IPS DF 6.9 (cell line): Measurements from ENCODE around the gene SRRM4.

Source experiments
- DNase-seq: peaks from one replicate; pipeline ENCODE4 v3.0.0-alpha.2; 2013; ENCODE audit warnings: low read depth, low spot score
- H3K27ac ChIP-seq: one replicate; pipeline ENCODE4 v1.5.1; 2013; ENCODE audit warnings: low read length, control low read depth
- H3K27me3 ChIP-seq: 2 replicates; pipeline ENCODE4 v1.6.1; 2013; ENCODE audit warnings: mild to moderate bottlenecking, low read length; ENCODE audit not compliant: control insufficient read depth, insufficient read depth
- H3K36me3 ChIP-seq: 2 replicates; pipeline ENCODE4 v1.6.1; 2013; ENCODE audit warnings: low read length; ENCODE audit not compliant: control insufficient read depth, insufficient read depth
- H3K4me1 ChIP-seq: 2 replicates; pipeline ENCODE4 v1.6.1; 2013; ENCODE audit warnings: low read length; ENCODE audit not compliant: control insufficient read depth, insufficient read depth
- H3K4me3 ChIP-seq: 2 replicates; pipeline ENCODE4 v1.5.1; 2013; ENCODE audit warnings: mild to moderate bottlenecking, low read length
- H3K9me3 ChIP-seq: 2 replicates; pipeline ENCODE4 v1.6.1; 2013; ENCODE audit warnings: low read length, inconsistent platforms; ENCODE audit not compliant: control insufficient read depth, insufficient read depth
- WGBS: extraction: QIAGEN DNeasy Blood & Tissue Kit; methylation state at CpG from one replicate; pipeline ENCODE4 v1.1.7; 2013; ENCODE audit warnings: mixed read lengths, missing lambda C conversion rate; ENCODE audit not compliant: insufficient read length, insufficient coverage; 5-methylcytosine and 5-hydroxymethylcytosine counted together

The SRRM4 gene

DNA sequence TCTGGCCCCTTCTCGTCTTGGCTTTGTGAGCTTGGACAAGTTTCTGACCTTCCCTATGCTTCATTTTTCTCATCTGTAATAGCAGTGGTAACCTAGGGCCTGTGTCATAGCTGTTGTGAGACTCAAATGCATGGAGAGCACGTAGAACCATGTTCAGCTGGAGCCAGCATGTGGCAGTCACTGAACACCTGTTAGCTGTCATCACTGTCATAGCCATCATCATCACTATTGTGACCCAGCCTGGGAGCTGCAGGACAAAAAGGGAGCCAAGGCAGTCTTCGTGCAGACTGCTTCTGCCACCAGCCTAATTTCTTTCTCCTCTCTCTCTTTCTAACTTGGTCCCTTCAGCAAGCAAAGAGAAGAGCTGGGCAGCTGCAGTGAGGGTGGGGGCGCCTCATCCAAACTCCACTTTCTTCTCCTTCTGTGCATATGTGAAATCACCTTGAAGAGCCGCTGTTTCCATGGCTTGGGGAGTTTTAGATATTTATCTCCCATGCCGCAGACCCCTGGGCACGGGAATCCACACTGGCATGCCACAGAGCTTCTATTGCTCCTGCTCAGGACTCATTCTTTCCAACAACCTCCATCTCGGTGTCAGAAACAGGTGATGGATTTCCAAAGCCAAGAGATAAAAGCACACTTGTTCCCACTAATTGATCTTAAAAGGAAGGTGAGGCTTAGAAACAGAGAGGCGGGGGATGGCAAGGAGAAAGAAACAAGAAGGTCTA is 87.0 kb downstream of the SRRM4 start:
- H3K27me3 ChIP-seq = no peaks in the 10 kb centered on the region
- no peak overlapping the region for H3K4me3 ChIP-seq
- H3K9me3 ChIP-seq = no peaks in the 10 kb centered on the region
- no peaks in the 10 kb centered on the region for H3K36me3 ChIP-seq
- DNase-seq = no peak
- WGBS = no CpG with 5 or more reads among the region's 9 CpGs
- H3K27ac ChIP-seq = no peak overlapping the region
- H3K4me1 ChIP-seq = no peaks in the 10 kb centered on the region

DNA sequence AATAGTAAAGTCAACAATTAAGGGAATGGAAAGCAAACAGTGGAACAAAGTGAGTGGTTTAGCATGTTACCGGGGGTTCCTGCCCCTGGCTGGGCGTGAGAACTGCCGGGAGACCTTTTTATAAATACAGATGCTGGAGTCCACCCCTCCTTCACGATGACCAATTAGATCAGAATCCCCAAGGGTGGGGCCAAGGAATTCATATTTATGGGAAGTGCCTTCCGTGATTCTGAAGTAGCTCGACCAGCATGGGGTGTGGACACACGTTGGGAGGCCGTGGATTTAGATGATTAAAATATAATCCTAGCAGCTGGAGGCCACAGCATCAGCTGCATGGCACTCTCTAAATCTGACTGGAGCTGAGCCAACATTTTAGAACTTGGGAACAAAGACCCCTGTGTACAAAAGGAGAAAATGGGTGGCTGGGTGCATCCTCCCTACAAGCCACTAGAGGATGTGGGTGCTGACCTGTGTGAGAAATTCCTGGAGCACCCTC is 87.9 kb downstream of the SRRM4 start:
- H3K27ac ChIP-seq = no peak overlapping the region
- no peak overlapping the region for H3K4me3 ChIP-seq
- H3K36me3 ChIP-seq = no peaks in the 10 kb centered on the region
- no CpG with 5 or more reads among the region's 8 CpGs for WGBS
- no peaks in the 10 kb centered on the region for H3K27me3 ChIP-seq
- H3K9me3 ChIP-seq = no peaks in the 10 kb centered on the region
- no peaks in the 10 kb centered on the region for H3K4me1 ChIP-seq
- no peak for DNase-seq

GRCh38 chr12:119071176-119071575 is 89.8 kb downstream of the SRRM4 start:
- no peak overlapping the region for H3K27ac ChIP-seq

DNA sequence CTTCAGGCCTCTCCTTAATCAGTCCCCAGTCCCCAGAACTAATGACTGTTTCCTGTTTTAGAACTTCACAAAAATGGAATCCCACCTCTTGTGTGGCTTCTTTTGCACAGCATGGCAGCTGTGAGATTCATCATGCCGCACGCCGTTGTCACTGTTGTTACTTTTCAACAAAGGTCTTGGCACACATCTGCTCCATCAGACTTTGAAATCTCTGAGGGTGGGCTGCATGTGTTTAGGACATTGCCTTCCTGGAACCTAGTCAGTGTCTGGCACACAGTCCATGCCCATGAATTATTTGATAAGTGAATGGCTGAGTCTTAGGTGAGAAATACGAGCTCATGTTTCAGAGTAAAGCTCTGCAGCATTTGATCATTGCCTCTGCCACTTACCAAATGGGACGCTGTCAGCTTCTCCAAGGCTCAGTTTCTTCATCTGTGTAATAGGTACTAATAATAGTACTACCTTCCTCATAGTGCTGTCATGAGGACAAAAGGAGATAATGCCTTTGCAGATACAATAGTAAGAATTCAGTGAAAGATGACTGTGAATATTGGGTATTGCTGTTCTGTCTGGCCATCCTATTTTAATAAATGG is 90.4 kb downstream of the SRRM4 start:
- DNase-seq = no peak
- no peak overlapping the region for H3K27ac ChIP-seq
- no CpG with 5 or more reads among the region's 5 CpGs for WGBS

More at GRCh38 chr12:119071176-119071575, 89.8 kb downstream of the SRRM4 start:
- DNase-seq = no peak
- no peaks in the 10 kb centered on the region for H3K4me1 ChIP-seq
- H3K27me3 ChIP-seq = no peaks in the 10 kb centered on the region
- H3K4me3 ChIP-seq = no peak overlapping the region
- H3K36me3 ChIP-seq = no peaks in the 10 kb centered on the region
- WGBS = no CpG with 5 or more reads among the region's 6 CpGs
- H3K9me3 ChIP-seq = no peaks in the 10 kb centered on the region

DNA sequence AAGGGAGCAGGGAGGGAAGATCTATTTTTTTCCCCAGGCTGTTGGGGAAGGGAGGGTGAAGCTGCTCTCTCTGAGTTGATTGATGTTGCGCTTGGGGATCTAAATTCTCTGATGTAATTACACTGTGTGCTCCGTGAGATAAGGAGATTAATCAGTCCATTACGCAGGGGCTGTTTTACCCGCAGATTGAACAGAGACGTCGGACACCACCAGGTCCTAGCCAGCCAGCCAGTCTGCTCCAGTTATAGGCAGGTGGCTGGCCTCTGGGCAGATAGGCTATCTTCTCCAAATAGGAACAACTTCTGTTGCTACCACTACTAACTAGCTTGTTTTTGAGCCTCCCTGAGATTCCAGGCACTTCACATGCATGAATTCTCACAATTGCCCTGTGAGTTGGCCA is 91.1 kb downstream of the SRRM4 start:
- Histone ChIP-seq H3K27ac (no peak overlapping the region), H3K9me3 (no peaks in the 10 kb centered on the region)

More for the DNA sequence above, 90.4 kb downstream of the SRRM4 start:
- H3K4me3 ChIP-seq = no peak overlapping the region
- H3K27me3 ChIP-seq = no peaks in the 10 kb centered on the region
- no peaks in the 10 kb centered on the region for H3K9me3 ChIP-seq
- H3K4me1 ChIP-seq = no peaks in the 10 kb centered on the region
- no peaks in the 10 kb centered on the region for H3K36me3 ChIP-seq

DNA sequence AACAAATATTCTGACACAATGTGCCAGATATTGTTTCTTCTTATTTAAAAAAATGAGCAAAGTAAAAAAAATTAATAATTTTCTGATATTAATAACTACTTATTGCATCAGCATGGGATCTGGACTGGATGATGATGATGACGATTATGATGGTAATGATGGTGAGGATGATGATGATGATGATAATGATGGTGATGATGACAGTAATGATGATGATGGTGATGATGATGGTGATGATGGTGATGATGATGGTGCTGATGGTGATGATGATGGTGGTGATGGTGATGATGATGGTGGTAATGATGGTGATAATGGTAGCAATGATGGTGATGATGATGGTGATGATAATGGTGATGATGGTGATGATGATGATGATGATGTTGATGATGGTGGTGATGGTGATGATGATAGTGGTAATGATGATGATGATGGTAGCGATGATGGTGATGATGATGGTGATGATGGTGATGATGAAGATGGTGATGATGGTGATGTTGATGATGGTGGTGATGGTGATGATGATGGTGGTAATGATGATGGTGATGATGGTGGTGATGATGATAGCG is 94.0 kb downstream of the SRRM4 start:
- H3K4me3 ChIP-seq = no peak overlapping the region
- DNase-seq = no peak
- H3K9me3 ChIP-seq = no peaks in the 10 kb centered on the region
- no peak overlapping the region for H3K27ac ChIP-seq
- H3K36me3 ChIP-seq = no peaks in the 10 kb centered on the region
- no CpG with 5 or more reads among the region's 3 CpGs for WGBS
- H3K27me3 ChIP-seq = no peaks in the 10 kb centered on the region
- H3K4me1 ChIP-seq = no peaks in the 10 kb centered on the region

More for the DNA sequence above, 91.1 kb downstream of the SRRM4 start:
- DNase-seq = no peak
- Histone ChIP-seq H3K4me3 (no peak overlapping the region), H3K4me1 (no peaks in the 10 kb centered on the region), H3K36me3 (no peaks in the 10 kb centered on the region), H3K27me3 (no peaks in the 10 kb centered on the region)
- WGBS = no CpG with 5 or more reads among the region's 6 CpGs

- Histone ChIP-seq H3K4me1 (no peaks in the 10 kb centered on the region; the same call in 1 of the 2 replicates), H3K27me3 (no peaks in the 10 kb centered on the region), H3K4me3 (no peak overlapping the region), H3K27ac (no peak overlapping the region), H3K9me3 (no peaks in the 10 kb centered on the region), H3K36me3 (no peaks in the 10 kb centered on the region)
- DNase-seq = no peak
- WGBS = no CpG with 5 or more reads among the region's 2 CpGs
These were observed 94.6 kb downstream of the SRRM4 start for GRCh38 chr12:119075918-119076317.

DNA sequence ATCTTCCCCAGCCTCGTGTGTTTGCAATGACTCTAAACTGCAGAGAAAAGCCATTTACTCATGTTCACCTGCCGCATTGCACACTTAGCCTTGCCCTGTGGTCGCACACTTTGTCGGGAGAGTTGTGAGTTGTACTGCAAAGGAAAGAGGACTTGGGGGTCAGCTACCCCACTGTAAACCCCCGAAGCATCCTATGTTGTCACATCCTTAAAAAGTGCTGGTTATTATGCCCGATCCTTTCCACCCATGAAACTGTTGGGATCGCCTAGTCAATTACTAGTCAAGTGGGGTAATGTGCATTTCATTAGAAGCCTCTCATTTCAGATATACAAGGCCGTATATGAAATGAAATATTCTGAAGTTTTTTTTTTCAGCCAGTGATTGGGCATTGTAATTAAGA is 98.2 kb downstream of the SRRM4 start:
- peaks cover 1% of the 10 kb centered on the region; the same call in 1 of the 2 replicates for H3K4me1 ChIP-seq
- no peak overlapping the region for H3K4me3 ChIP-seq
- DNase-seq = no peak
- H3K27ac ChIP-seq = no peak overlapping the region
- WGBS = no CpG with 5 or more reads among the region's 8 CpGs
- H3K9me3 ChIP-seq = no peaks in the 10 kb centered on the region
- H3K36me3 ChIP-seq = no peaks in the 10 kb centered on the region
- H3K27me3 ChIP-seq = no peaks in the 10 kb centered on the region

- no CpG with 5 or more reads among the region's 7 CpGs for WGBS
- Histone ChIP-seq H3K27ac (no peak overlapping the region), H3K9me3 (no peaks in the 10 kb centered on the region), H3K4me3 (no peak overlapping the region), H3K4me1 (peaks cover 1% of the 10 kb centered on the region; the same call in 1 of the 2 replicates), H3K27me3 (no peaks in the 10 kb centered on the region), H3K36me3 (no peaks in the 10 kb centered on the region)
- DNase-seq = no peak
These were observed 100.7 kb downstream of the SRRM4 start for GRCh38 chr12:119082016-119082415.

DNA sequence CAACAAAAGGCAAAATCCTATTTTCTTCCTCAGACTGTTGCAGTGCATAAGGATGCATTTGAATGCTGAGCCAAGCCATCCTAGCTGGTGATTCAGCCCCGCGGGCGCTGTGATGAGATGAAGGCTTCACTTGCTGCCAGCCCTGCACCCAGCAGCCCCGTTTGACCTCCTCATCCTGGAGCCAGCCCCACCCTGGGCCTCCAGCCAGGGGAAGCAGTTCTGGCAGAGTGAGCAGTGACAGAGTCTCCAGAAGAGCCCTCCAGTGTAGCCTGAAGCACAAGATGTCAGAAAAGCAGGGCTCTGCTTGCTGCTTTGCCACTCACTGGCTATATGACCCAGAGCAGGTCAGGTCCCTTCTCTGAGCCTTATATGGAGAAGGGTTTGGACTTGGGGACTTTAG is 101.2 kb downstream of the SRRM4 start:
- peaks cover 1% of the 10 kb centered on the region; the same call in 1 of the 2 replicates for H3K4me1 ChIP-seq
- H3K4me3 ChIP-seq = no peak overlapping the region
- no CpG with 5 or more reads among the region's 4 CpGs for WGBS
- H3K27me3 ChIP-seq = no peaks in the 10 kb centered on the region
- no peak for DNase-seq
- H3K27ac ChIP-seq = no peak overlapping the region
- no peaks in the 10 kb centered on the region for H3K9me3 ChIP-seq
- no peaks in the 10 kb centered on the region for H3K36me3 ChIP-seq
